Adrenal gland (tissue), 12 donors: ENCODE measurements around the gene SLAMF8. TPM values are rescaled to one million over a fixed set of nuclear protein-coding genes. Genes with fewer than 3 reads are reported as not detected.

ENCODE experiments used
- DNase-seq, 7 donors: peaks; one replicate each; pipeline ENCODE4 v3.0.0-alpha.2; 2019 to 2020
- H3K27ac ChIP-seq, 5 donors: fragments of 200-600 bp; sonication (generic) in 4 of 5; 1 replicate in 3 of 5; 2 replicates in 2 of 5; pipeline versions ENCODE4 v1.5.1 to v1.8.0; 2016 to 2020; ENCODE audit warnings: mild to moderate bottlenecking in 1 of 5
- H3K27me3 ChIP-seq: fragments of 200-600 bp; 2 replicates; pipeline ENCODE4 v1.8.0; 2021
- H3K36me3 ChIP-seq, 2 donors: fragments of 200-600 bp; replicated peaks in 1 of 2; 1 replicate in 1 of 2; 2 replicates in 1 of 2; pipeline versions ENCODE4 v1.5.1 to v1.8.0; 2018 to 2022
- H3K4me1 ChIP-seq, 2 donors: fragments of 200-600 bp; replicated peaks in 1 of 2; 1 replicate in 1 of 2; 2 replicates in 1 of 2; pipeline versions ENCODE4 v1.5.1 to v1.8.0; 2018 to 2021
- H3K4me3 ChIP-seq, 4 donors: fragments of 200-600 bp; sonication (generic) in 3 of 4; one replicate each; pipeline ENCODE4 v1.5.1; 2016 to 2018
- H3K9me3 ChIP-seq, 3 donors: fragments of 200-600 bp; sonication (generic) in 1 of 3; replicated peaks in 1 of 3; 1 replicate in 2 of 3; 2 replicates in 1 of 3; pipeline versions ENCODE4 v1.5.1 to v1.8.0; 2016 to 2021
- CTCF ChIP-seq, 6 experiments: fragments of 450-650 bp in 4 of 6; fragments of 200-600 bp in 2 of 6; sonication (generic) in 1 of 6; IDR thresholded peaks; 1 replicate in 5 of 6; 2 replicates in 1 of 6; pipeline versions ENCODE4 v1.5.1 to v1.8.0; 2016 to 2021; ENCODE audit warnings: antibody characterized with exemption in 6 of 6, mild to moderate bottlenecking in 2 of 6, moderate library complexity in 1 of 6
- POLR2A ChIP-seq, 2 donors: fragments of 450-650 bp; IDR thresholded peaks; one replicate each; pipeline ENCODE4 v1.6.1; 2017; ENCODE audit warnings: antibody characterized with exemption in 2 of 2, mild to moderate bottlenecking in 2 of 2, moderate library complexity in 1 of 2
- WGBS, 4 donors: extraction: QIAGEN DNeasy Blood & Tissue Kit in 2 of 4; methylation state at CpG; one replicate each; pipeline versions ENCODE4 v1.1.5 to v1.1.7; 2013 to 2017; 5-methylcytosine and 5-hydroxymethylcytosine counted together
- intact Hi-C, 2 donors: fragments of 100-400 bp; cut with DNase I; formaldehyde crosslinking; loops; one replicate each; pipeline versions ENCODE4 v1.14.1 to v1.15.0; 2022 to 2023
- polyA plus RNA-seq, 3 donors: library from polyadenylated mRNA; stranded (reverse); fragments of 200-250 nt in 2 of 3; fragments of 350-450 nt in 1 of 3; fragmentation: Illumina TruSeq in 1 of 3; extraction: RNeasy Lipid Tissue Mini Kit (QIAGEN cat#74804) in 1 of 3; gene quantifications; one replicate each; pipeline ENCODE4 v1.2.3, GENCODE V29; 2013 to 2014
- total RNA-seq, 9 donors: library from RNA; depleted of rRNA in 4 of 9; stranded (reverse); fragments of >200 nt in 4 of 9; fragments of 120-200 nt in 1 of 9; fragmentation: NEBNext Ultra II Directional in 1 of 9; extraction: Animal tissue kit (Norgen Biotek cat#: 25700) in 1 of 9; gene quantifications; one replicate each; pipeline versions ENCODE4 v1.1.0 to v1.2.4, GENCODE V29; 2013 to 2023
- donor health status: healthy with polysubstance abuse.
- donor health status: Bipolar disorder and iron deficiency.
- donor health status: DM: yes; HTN: yes; CAD: no.
- donor health status: DM: no; HTN: no; CAD: no.
- donor health status: DM: no; HTN: no; CAD: no.
- donor health status: DM: yes; HTN: yes; CAD: no.

The SLAMF8 gene
- total and polyA plus RNA-seq, 12 donors, result 0.55 to 24.2 (median 9.0) TPM

GRCh38 chr1:159861218-159861617 is 34.5 kb downstream of the SLAMF8 start:
- H3K9me3 ChIP-seq, result no peaks in the 10 kb centered on the region
- WGBS, 4 donors, result 81 to 88% (median 85%) methylated on average over 8 of the region's 8 CpGs
- H3K36me3 ChIP-seq, result no peaks in the 10 kb centered on the region
- no peaks in the 10 kb centered on the region for H3K4me1 ChIP-seq
- TF ChIP-seq CTCF (IDR thresholded peaks at IDR 0.05) (no peak), POLR2A (IDR thresholded peaks at IDR 0.05) (no peak)
- no peak for DNase-seq
- intact Hi-C loops, result no loop called here
- no peak overlapping the region for H3K4me3 ChIP-seq
- H3K27ac ChIP-seq, result no peak overlapping the region
- H3K27me3 ChIP-seq, result no peaks in the 10 kb centered on the region

GRCh38 chr1:159862031-159862430 is 35.4 kb downstream of the SLAMF8 start:
- H3K27ac ChIP-seq, result no peak overlapping the region
- no peak overlapping the region for H3K4me3 ChIP-seq
- WGBS, 4 donors, result 77 to 94% (median 82%) methylated on average over 4 to 5 of the region's 5 CpGs
- H3K9me3 ChIP-seq, result no peaks in the 10 kb centered on the region
- no peaks in the 10 kb centered on the region for H3K4me1 ChIP-seq
- H3K36me3 ChIP-seq, result no peaks in the 10 kb centered on the region
- DNase-seq, result no peak
- intact Hi-C loops, result no loop called here
- no peaks in the 10 kb centered on the region for H3K27me3 ChIP-seq
- TF ChIP-seq CTCF (IDR thresholded peaks at IDR 0.05) (no peak), POLR2A (IDR thresholded peaks at IDR 0.05) (no peak)

- no peak for TF ChIP-seq POLR2A (IDR thresholded peaks at IDR 0.05)
- no peak for TF ChIP-seq CTCF (IDR thresholded peaks at IDR 0.05)
- intact Hi-C loops, result no loop called here
- H3K27me3 ChIP-seq, result no peaks in the 10 kb centered on the region
- no peaks in the 10 kb centered on the region for H3K36me3 ChIP-seq
- no peaks in the 10 kb centered on the region for H3K4me1 ChIP-seq
- DNase-seq, result no peak
- H3K9me3 ChIP-seq, result no peaks in the 10 kb centered on the region
- H3K27ac ChIP-seq, result no peak within 1 kb of the TSS
- H3K4me3 ChIP-seq, result no peak within 1 kb of the TSS
- 71 to 90% (median 86%) methylated on average over 4 of the region's 4 CpGs for WGBS, 4 donors
Observed at GRCh38 chr1:159862557-159862956, 35.9 kb downstream of the SLAMF8 start, which contains the start of gene VSIG8. Gene VSIG8, minus strand, starts transcription at chr1:159862657. Its CDS starts 136 bp downstream, at chr1:159862521.

GRCh38 chr1:159864262-159864661 is 37.6 kb downstream of the SLAMF8 start:
- TF ChIP-seq POLR2A (IDR thresholded peaks at IDR 0.05) (no peak), CTCF (IDR thresholded peaks at IDR 0.05) (no peak)
- no peak overlapping the region for H3K27ac ChIP-seq
- H3K4me3 ChIP-seq, result no peak overlapping the region
- no peaks in the 10 kb centered on the region for H3K36me3 ChIP-seq
- no peaks in the 10 kb centered on the region for H3K27me3 ChIP-seq
- DNase-seq, result no peak
- H3K4me1 ChIP-seq, result no peaks in the 10 kb centered on the region
- no peaks in the 10 kb centered on the region for H3K9me3 ChIP-seq
- 87 to 92% (median 89%) methylated on average over 2 of the region's 2 CpGs for WGBS, 4 donors
- intact Hi-C loops, result no loop called here
